ENCODE results near the gene KNG1.

DNA sequence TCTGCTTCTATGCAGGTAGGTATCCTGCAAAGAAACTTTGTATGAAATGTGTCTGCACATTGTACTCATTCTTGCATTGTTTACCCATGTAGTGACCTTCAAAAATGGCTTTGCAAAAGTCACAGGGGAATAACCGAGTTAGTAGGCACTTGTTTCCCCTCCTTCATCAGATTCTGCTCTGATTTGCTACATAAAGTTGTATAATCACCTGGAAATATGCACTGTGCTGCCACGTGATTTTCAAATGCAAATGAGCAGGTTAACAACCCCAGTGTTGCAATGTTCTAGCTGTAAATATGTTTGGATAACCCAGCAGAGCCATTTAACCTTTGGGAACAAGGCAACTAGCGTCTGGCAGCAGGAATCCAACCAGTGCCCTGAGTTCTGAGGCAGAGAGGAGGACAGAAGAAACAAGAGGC, at the start of gene KNG1:
- TF ChIP-seq, protein P1, sequence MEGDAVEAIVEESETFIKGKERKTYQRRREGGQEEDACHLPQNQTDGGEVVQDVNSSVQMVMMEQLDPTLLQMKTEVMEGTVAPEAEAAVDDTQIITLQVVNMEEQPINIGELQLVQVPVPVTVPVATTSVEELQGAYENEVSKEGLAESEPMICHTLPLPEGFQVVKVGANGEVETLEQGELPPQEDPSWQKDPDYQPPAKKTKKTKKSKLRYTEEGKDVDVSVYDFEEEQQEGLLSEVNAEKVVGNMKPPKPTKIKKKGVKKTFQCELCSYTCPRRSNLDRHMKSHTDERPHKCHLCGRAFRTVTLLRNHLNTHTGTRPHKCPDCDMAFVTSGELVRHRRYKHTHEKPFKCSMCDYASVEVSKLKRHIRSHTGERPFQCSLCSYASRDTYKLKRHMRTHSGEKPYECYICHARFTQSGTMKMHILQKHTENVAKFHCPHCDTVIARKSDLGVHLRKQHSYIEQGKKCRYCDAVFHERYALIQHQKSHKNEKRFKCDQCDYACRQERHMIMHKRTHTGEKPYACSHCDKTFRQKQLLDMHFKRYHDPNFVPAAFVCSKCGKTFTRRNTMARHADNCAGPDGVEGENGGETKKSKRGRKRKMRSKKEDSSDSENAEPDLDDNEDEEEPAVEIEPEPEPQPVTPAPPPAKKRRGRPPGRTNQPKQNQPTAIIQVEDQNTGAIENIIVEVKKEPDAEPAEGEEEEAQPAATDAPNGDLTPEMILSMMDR (IDR thresholded peaks at IDR 0.05; ENCODE audit: low read depth, low read length), result no peak
- TF ChIP-seq, protein P2, sequence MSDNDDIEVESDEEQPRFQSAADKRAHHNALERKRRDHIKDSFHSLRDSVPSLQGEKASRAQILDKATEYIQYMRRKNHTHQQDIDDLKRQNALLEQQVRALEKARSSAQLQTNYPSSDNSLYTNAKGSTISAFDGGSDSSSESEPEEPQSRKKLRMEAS (IDR thresholded peaks at IDR 0.05; ENCODE audit: low read depth, low read length), result no peak
- TF ChIP-seq POLR2A (IDR thresholded peaks at IDR 0.05; ENCODE audit: extremely low read depth, insufficient read length), result no peak
